Raji (cell line): ENCODE results near the gene TMEM126B.

Experiments
- POLR2A ChIP-seq: IDR thresholded peaks from 2 replicates; pipeline ENCODE4 v1.6.1; 2011; ENCODE audit warnings: low read depth, low read length, control low read depth; ENCODE audit not compliant: insufficient read depth

The TMEM126B gene

GRCh38 chr11:85627998-85628770, at the start of gene TMEM126B:
TSS of gene TMEM126B (plus strand) at chr11:85628593. CDS start at chr11:85628608, 15 bp downstream.
- TF ChIP-seq POLR2A, result peak; percentile 93

- TF ChIP-seq POLR2A, result no peak
These were observed 46.3 kb upstream of the TMEM126B start for GRCh38 chr11:85582111-85582510.

GRCh38 chr11:85589373-85589772, 39.0 kb upstream of the TMEM126B start:
- no peak for TF ChIP-seq POLR2A

- no peak for TF ChIP-seq POLR2A
These were observed 37.4 kb upstream of the TMEM126B start for GRCh38 chr11:85590848-85591483.

GRCh38 chr11:85595285-85595884, 33.0 kb upstream of the TMEM126B start:
- no peak for TF ChIP-seq POLR2A

- TF ChIP-seq POLR2A, result no peak
These were observed 31.5 kb upstream of the TMEM126B start for GRCh38 chr11:85596886-85597285.

- no peak for TF ChIP-seq POLR2A
These were observed 29.3 kb upstream of the TMEM126B start for GRCh38 chr11:85599083-85599482.

GRCh38 chr11:85602526-85603213, 25.7 kb upstream of the TMEM126B start:
- TF ChIP-seq POLR2A, result no peak

GRCh38 chr11:85603220-85603619, 25.2 kb upstream of the TMEM126B start:
- TF ChIP-seq POLR2A, result no peak

GRCh38 chr11:85619499-85619898, 8.9 kb upstream of the TMEM126B start:
- no peak for TF ChIP-seq POLR2A

- TF ChIP-seq POLR2A, result no peak
These were observed 8.1 kb upstream of the TMEM126B start for GRCh38 chr11:85620256-85620655.

GRCh38 chr11:85626496-85626895, 1.9 kb upstream of the TMEM126B start:
- no peak for TF ChIP-seq POLR2A

- no peak for TF ChIP-seq POLR2A
These were observed 928 bp upstream of the TMEM126B start, which contains the start of gene DLG2 for GRCh38 chr11:85627332-85627997. TSS of gene DLG2 (minus strand) at chr11:85627344.

GRCh38 chr11:85628771-85629341, 463 bp downstream of the TMEM126B start:
- TF ChIP-seq POLR2A, result no peak
